GM18858 (cell line): ENCODE data around the gene PHC2.
A peak's percentile ranks its signal among the peaks of the same experiment; 100 is the strongest.

Experiments used
- ATAC-seq: cut with Tn5 transposase; IDR thresholded peaks from one replicate; pipeline ENCODE4 v1.9.1; 2021; ENCODE audit not compliant: unreplicated experiment

The PHC2 gene

DNA sequence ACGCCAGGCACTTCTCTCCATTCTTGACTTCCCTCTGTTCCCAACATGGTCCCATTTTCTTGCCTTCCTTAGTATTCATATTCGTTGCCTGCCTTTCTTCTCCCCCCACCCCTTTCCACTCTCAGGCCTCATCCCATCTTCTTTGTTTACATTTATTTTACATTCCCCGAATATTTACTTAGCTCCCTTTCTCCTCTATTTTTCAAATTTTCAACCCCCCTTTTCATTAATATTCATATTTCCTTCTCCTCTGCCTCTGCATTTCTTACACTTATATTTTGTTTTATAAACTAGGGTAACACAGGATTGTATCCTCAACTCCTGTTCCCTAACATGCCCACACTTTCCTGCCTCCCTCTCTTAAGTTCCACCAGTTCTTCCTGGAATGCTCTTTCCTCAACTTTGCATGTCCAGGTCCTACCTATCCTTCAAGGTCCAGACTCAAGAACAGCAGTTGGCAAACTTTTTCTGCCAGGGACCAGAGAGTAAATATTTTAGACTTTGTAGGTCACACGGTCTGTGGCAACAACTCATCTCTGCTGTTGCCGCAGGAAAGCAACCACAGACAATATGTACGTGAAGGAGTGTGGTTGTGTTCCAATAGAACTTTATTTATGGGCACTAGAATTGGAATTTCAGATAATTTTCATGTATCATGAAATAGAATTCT, 80.1 kb downstream of the PHC2 start:
- no peak for ATAC-seq

DNA sequence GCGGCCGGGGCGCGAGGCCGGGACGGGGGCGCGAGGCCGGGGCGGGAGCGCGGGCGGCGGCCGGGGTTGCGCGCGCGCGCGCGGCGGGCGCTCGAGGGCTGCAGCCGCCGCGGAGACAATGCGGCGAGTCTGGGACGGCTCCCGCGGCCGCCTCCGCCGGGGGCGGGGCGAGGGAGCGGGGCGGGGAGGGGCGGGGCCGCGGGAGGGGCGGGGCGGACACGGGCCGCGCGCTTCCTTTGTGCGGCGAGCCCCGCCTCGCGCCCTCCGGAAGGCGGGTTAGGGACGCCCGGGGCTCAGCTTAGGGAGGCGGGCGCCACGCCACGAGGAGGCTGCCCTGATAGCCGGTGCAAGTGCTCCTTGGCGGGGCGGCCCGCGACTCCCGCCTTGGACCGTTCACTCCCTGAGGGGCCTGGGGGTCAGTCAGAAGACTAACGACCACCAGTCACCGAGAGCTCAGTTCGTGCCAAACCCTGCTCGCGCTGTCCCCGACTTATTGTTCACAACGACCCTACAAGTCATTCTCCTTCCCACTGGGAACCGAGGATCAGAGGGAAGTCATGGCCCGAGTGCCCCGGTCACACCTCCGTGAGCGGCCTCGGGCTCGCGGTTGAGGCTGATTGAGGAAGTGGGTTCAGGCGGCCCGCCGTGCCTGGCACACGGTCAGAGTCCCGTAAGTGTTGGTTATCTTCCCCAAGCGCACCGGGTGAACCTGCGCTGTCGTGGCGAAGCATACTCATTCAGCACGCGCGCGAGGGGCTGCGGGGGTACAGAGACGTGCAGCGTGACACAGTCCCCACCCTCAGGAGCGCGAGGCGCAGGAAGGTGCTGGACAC, 80.9 kb downstream of the PHC2 start:
- peak; percentile 52 for ATAC-seq

DNA sequence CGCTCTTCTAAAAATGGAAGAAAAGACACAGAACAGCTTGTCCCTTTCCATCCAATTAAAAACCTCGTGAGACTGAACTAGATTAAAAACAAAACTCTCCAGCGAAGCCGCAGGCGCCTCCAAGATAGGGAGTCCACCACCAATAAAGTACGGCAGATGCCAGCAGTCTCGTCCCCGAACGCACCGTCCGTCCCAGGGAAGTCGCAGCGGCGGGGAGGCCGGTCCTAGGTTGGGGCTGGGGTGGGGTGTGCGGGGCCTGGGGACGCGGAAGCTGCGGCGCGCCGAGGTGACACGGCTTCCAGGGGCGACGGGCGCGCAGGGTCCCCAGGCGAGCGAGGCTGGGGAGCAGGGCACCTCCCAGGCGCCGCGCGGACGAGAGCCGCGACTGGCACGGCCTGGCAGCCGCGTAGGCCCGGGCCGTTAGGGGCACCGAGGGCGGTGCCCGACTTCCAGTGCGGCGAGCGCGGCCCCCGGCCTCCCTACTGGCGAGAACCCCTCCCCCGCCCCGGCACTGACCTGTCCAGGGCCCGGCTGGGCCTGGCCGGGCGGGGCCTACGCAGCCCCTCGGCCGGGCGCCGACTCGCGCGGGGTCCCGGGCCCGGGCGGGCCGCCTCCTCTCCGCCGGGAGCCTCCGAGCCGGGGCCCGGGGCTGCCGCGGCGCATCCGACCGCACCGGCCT, 81.7 kb downstream of the PHC2 start:
- ATAC-seq: peak; percentile 16

DNA sequence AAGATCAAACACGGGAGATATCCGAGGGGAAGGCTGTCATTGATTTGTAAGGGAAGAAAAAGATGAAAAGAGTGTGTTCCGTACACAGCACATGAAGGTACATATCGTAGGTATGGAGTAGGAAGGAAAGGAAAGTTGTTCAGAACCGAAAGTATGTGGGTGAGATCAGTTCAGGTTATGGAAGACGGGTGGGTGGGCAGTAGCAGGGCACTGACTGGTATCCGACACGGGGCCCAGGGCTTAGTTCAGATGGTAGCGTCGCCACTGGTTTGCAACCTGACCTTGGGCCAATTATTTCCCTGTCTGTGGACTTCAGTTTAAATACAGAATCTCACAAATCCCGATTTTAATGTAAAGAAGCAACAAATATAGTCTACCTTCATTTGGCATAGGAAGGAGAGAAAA, 82.2 kb downstream of the PHC2 start:
- no peak for ATAC-seq

DNA sequence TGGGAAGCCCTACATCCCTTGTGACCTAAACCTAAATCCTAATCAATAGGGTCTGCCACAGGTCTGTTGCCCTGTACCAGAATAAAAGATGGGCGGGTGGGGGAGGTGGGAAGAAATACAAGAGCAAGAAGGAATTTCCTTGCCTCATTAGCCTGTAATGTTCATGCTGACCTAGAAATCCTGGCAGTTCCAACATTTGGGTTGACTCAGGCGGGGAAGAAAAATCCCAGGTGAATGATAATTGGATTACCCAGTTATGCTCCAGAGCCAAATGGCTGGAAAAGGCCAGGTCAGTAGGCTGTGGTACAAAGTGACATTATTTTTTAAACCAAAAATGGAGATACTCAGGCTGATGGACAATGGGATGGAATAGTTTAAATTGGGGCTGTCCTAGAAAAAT, 82.7 kb downstream of the PHC2 start:
- no peak for ATAC-seq

DNA sequence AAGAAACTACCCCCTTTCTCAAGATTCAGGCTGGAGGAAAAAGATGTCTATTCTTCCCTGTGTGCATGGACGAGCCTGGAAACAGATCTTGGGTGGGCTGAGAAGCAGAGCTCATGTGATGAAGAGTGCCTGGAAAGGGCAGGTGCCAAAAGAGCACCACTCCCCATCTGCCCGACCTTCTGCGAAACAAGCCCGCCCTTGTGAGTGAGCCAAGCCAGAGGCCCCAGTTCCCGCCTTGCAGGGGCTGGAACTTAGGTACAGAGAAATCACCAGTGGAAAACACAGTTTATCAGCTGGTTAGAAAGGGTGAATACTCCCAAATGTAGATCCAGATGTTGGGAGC, 83.3 kb downstream of the PHC2 start:
- no peak for ATAC-seq

DNA sequence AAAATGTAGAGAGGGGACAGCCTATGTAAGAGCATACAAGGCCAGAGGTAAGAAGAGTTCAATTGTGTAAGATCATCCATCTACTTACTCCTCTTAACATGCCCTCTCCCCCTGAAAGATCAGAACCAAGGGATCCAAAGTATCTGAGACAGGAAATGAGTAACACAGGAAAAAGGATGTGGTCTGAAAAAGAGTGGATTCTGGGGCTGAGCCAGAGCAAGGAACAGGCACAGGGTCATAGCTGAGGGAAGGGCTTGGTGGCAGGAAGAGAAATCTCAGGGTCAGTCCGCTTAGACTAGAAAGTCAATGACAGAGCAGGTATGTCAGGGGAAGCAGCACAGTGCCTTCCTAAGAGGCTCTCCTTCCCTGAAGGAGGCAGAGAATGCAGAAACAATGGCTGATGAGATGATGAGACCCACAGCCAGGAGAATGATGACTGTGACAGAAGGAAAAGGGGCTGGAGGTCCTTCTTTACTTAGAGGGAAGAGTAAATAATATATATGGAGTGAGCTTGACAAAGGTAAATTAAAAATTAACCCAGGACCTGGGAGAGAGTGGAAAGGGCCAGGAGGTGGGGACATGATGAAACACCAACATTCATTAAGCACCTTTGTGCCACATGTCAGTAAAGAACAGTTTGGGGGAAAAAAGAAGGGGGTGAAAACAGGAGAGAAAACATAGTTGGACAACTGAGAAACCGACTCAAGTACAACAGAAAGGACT, 83.8 kb downstream of the PHC2 start:
- no peak for ATAC-seq

DNA sequence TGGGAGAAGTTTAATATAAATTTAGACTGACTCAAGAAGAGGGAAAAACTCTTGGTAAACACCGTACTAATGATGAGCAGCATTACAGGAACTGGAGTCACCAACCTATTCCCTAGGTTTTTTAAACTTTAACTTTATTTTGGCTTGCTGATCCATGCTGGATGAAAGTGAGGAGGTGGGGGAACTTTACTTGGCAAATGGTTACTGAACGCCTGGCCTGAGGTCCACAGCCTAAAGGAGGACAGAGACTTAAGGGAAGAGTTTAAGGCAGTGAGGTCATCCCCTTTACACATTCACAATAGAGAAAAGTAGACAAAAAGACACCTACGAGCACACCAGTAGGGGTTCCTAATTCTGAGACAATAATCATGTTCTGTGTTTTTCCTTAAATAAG, 84.4 kb downstream of the PHC2 start:
- ATAC-seq: no peak

DNA sequence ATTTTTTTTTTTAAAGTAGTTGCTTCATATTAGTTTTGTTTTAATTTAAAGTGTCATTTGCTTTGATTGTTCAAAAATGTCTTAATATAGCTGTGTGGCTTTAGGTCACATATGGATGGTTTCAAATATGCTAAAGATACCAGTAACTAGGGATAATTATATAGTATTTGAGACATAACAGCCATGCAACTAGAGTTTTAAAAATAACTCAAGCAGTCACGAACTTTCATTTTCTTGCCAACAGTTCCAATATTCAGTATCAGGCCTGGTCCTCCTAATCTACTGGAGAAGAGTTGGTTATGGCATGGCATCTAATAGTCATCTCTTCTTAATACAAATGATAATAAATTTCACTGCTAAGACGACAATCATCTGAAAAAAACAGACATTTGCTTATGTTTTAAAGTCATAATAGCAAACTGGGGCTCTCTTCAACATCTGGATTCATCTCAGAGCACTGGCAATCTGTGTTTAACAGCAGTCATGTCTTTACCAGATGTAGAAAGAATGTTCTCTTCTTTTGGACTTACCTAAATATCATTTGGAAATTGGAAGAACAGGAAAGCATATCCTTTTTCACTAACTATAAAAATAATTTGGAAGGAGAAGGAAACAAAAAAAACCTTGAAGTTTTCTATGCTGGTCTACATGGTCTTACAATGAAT, 85.9 kb downstream of the PHC2 start:
- ATAC-seq: no peak

DNA sequence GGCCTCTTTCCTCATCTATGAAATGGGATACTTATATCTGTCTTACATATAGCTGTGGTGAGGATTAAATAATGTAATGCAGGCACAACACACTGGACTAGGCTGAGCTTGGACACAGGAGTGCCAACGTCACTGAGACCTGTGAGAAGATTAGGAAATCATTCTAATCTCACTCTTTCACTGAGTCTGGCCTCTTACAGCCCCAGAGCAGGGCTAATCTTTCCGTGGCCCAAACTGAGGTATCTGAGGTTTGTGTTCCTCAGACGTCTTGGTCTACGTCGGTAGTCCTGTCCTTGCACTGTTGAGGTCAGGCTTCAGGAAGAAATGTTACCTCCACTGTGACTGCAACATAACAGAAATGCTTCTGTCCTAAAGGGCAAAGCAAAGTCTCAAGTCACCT, 87.4 kb downstream of the PHC2 start:
- no peak for ATAC-seq

DNA sequence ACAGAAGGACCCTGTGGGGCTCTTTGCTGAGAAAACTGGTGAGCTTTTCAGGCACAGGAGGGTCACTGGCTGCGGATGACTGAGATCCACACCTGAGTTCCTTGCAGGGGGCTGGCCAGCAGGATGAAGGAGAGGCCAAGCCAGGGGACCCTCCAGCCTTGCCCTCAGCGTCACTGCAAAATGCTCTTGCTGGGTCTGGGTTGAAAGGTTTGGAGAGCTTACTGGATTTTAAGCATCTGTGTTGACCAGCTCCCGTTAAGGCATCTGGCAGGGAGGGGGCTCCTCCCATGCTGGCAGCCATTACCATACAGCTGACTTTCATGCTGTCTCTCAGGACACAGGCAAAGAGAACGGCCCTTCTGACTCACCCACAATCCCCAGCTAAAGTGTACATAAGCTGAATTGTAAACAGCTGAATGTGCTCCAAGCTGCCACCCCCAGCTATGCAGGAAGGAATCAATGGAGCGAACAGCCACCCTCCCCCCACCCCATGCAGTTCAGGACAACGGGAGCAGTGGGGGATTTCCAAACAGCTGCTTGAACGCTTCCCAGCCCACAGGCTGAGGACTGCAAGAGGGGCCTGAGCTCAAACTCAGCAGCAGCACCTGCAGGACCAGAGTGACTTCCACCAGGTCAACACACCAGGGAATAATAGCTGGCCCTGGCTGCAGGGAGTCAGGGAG, 88.7 kb downstream of the PHC2 start:
- ATAC-seq: no peak

DNA sequence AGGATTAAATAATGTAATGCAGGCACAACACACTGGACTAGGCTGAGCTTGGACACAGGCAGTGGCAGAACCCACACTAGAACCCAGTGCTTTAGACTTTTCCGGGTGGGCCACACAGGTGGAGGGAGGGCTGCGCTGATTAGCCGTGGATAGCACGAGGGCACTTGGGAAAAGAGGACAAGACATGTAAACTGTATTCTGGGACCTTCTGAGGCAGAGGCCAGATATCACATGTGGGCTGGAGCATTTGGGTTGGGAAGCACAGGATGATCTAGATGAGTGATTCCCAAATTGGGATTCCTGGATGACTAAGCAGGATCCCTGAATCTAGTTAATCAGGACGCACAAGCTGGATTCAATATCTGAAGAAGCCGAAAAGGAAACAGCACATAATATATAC, 89.7 kb downstream of the PHC2 start:
- ATAC-seq: no peak

DNA sequence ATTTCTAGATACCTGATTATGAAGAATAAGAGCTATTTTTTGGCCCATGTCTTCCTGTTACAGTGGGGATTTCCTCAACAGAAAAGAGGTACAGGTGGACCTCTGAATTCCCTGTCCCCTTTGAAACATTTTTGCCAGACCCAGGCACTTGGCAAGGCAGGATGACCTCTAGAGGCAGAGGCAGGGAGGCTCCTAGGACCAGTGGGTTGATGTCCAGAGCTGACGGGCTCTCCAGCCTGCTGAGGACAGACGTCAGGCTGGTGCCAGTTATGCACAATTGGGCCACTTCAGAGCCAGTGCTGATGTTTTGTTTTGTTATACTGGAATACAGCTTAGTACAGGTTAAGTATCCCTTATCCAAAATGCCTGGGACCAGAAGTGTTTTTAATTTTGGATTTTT, 91.5 kb downstream of the PHC2 start:
- no peak for ATAC-seq

DNA sequence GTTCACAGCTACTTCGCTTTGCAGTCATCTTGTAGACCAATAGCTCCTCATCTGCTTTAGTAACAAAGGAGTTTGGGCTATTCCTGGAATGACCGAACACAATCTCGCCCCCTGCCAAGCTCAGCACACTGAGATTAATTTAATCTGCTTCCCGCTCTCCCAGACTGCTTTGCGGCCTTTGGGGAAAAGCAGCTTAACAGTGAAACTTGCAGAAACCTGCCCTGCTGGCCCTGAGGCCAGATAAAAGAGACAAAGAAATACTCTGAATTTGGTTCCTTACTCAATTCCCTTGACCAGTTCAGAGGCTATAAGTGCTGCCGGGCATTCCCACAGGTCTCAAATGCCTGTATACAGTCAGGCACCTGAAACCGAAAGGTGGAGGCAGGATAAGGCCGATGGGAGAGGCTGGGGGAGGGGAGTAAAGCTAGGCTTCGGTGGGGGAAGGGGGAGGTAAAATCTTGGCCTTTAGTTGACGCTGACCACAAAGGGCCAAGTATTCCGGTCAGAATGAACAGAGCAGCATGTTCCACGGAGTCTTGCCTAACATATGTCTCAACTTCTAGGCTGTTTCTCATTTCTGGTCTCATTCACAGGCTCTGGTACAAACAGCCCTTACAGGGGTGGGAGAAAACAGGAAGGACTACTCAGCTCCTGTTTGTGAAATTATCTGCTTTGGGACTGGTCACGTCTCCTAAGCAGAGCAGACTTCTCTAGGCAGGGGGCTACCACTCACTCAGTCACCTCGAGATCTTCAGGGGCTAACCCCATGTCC, 92.3 kb downstream of the PHC2 start:
- ATAC-seq: no peak

DNA sequence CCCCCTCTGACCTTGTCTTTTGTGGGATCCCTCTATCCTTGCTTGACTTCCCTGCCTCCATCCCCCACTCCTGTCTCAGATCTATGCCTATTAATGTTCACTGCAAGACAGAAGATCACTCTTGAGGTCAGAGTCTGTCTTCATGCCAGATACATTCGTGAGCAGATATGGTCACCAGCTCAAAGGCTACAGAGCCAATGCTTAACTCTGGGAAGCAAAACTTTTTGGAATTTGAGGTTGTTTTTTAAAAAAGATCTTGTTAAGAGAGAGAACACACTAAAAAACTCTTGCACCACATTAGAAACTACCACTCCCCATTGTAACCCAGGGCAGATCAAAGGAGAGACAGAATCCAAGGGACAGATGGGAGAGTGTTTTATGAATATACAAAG, 92.9 kb downstream of the PHC2 start:
- ATAC-seq: no peak

DNA sequence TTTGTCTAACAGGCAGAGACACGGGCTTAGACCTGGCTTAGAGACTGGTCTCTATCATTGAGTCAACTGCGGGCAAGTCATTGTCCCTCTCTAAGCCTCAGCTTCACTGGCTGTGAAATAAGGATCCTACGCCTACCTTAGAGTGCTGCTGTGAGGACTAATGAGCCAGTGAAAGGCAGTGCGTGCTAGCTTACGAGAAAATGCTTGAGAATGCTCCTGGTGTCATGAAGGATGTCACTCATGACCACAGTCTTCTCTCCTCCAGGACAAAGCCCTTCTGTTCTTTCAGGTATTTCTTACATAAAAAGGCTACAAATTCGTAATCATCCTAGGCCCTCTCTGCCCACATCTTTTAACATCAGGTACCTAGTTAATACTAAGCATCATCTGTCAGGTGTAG, 93.5 kb downstream of the PHC2 start:
- ATAC-seq: no peak

DNA sequence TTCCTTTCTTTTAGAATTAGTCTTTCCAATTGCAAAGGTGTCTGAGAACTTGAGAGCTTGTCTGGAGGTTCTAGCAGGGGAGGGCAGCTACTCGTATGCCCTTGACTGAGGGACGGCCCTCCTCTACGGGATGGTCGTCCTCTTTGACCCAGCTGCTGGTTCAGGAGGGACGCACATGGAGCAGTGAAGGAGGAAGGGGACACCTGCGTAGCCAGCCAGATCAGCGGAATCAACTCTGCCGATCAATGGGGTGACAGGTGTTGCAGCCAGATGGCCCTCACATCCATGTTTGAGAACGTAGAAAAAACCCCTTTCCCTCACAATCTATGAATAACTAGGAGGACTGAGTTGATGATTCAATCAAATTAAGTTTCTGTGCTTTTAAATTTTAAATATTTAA, 94.3 kb downstream of the PHC2 start:
- ATAC-seq: no peak

DNA sequence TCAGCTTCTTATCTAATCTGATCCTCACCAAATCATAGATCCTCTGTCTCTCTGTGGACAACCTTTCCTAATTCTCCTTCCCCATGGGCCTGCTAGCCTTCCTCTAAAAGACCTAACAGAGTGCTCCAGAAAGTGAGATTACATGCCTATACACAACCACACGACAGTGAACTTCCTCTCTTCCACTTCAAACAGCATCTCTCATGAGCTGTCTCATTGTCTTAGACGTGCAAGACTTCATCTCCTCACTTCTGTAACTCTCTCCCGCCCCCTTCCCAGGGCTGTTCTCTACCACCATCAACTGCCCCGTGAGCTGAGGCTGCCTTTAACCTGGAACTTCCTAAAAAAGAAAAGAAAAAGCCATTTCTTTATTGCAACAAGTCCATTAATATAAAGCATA, 95.9 kb downstream of the PHC2 start:
- ATAC-seq: no peak

DNA sequence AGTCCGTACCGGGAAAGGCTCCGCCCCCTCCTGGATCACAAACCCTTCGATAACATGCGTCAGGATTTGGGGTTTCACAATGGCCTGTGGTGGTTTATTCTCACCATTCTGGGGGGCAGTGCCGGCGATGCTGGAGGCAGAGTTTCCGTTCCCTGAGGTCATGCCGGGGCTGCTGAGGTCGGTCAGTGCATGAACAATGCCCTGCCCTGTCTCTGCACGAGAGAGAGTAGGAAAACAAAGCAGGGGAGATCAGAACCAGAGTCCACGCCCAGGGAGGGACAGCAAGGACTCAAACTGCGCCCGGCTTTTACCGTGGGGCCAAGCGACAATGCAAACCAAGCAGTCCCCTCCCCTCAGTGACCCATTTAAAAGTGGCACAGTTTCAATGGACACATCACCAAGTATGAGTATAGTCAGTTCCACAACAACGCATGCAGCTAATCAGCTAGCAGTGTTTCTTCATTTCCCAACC, 96.8 kb downstream of the PHC2 start:
- ATAC-seq: no peak

DNA sequence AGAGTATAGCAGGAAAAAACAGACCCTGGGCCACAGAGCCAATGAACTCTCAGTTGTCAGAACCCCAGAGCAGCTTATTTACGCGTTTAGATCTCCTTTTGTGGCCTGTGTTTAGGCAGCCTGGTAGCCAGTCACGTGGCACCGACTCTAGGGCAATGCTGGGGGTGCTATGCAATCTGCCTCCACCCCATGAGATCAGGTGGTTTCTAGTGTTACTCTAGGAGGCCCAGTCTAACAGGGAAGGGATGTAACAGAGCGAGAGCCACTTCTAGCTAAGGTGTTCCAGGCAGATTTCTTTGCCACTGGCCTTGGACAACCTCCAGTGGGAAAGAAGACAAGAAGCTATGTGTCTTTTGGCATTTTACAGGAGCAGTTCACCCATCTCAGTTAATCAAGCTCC, 98.0 kb downstream of the PHC2 start:
- ATAC-seq: no peak
